HepG2 (cell line): ENCODE data around the gene NME7. TPM values are rescaled to one million over a fixed set of nuclear protein-coding genes. Genes with fewer than 3 reads are reported as not detected.
A peak's percentile ranks its signal among the peaks of the same experiment; 100 is the strongest.

Experiments used
- CREBL2 ChIP-seq: sonication (generic); formaldehyde crosslinking; IDR thresholded peaks from 2 replicates; pipeline ENCODE4 v1.8.1; 2023; ENCODE audit warnings: missing genetic modification reagents, mild to moderate bottlenecking, borderline replicate concordance
- CSRNP2 ChIP-seq: sonication (generic); formaldehyde crosslinking; conservative IDR thresholded peaks from 2 replicates; pipeline ENCODE4 v1.8.0; 2022; ENCODE audit warnings: low read depth, missing genetic modification reagents
- DNMT3B ChIP-seq: conservative IDR thresholded peaks from 2 replicates; pipeline ENCODE4 v1.6.1; 2016; ENCODE audit warnings: missing biosample characterization, control low read depth
- HMGA1 ChIP-seq: sonication (generic); formaldehyde crosslinking; conservative IDR thresholded peaks from 2 replicates; pipeline ENCODE4 v1.4.0; 2020; ENCODE audit warnings: missing genetic modification reagents
- HNRNPL ChIP-seq: fragments of 200-400 bp; formaldehyde crosslinking; IDR thresholded peaks from 2 replicates; pipeline ENCODE4 v1.6.1; 2017; ENCODE audit warnings: mild to moderate bottlenecking, low read depth, low read length
- IRF2 ChIP-seq: IDR thresholded peaks from 2 replicates; pipeline ENCODE4 v1.6.1; 2018; ENCODE audit warnings: missing genetic modification reagents, missing compliant biosample characterization
- KAT8 ChIP-seq: IDR thresholded peaks from 2 replicates; pipeline ENCODE4 v1.6.1; 2016; ENCODE audit warnings: missing genetic modification reagents, missing compliant biosample characterization
- MYC ChIP-seq: sonication (generic); formaldehyde crosslinking; IDR thresholded peaks from 2 replicates; pipeline ENCODE4 v1.9.0; 2021; ENCODE audit warnings: missing genetic modification reagents, borderline replicate concordance
- NCOR1 ChIP-seq: fragments of 200-600 bp; sonication (generic); IDR thresholded peaks from 2 replicates; pipeline ENCODE4 v1.7.0; 2017; ENCODE audit warnings: antibody characterized with exemption, low read length, borderline replicate concordance
- NR2F6 ChIP-seq, 2 experiments: IDR thresholded peaks; 2 replicates each; pipeline ENCODE4 v1.6.1; 2016; ENCODE audit warnings: antibody characterized with exemption in 1 of 2, mild to moderate bottlenecking in 1 of 2
- PATZ1 ChIP-seq: sonication (generic); formaldehyde crosslinking; IDR thresholded peaks from 2 replicates; pipeline ENCODE4 v1.4.0; 2020; ENCODE audit warnings: missing genetic modification reagents
- PHF5A ChIP-seq: IDR thresholded peaks from one replicate; pipeline ENCODE4 v1.6.1; 2018; ENCODE audit warnings: low read depth, missing genetic modification reagents; ENCODE audit not compliant: unreplicated experiment
- SAP130 ChIP-seq: IDR thresholded peaks from 2 replicates; pipeline ENCODE4 v1.6.1; 2016; ENCODE audit warnings: low read depth
- SOX13 ChIP-seq, 3 experiments: fragments of 450-650 bp in 1 of 3; sonication (generic) in 1 of 3; formaldehyde crosslinking in 1 of 3; IDR thresholded peaks in 2 of 3; conservative IDR thresholded peaks in 1 of 3; 2 replicates each; pipeline versions ENCODE4 v1.5.0 to v1.6.1; 2016 to 2020; ENCODE audit warnings: antibody characterized with exemption in 1 of 3, mild to moderate bottlenecking in 1 of 3, missing compliant biosample characterization in 1 of 3, missing genetic modification reagents in 1 of 3, moderate library complexity in 1 of 3
- SOX6 ChIP-seq, 2 experiments: fragments of 450-650 bp in 1 of 2; sonication (generic) in 1 of 2; formaldehyde crosslinking in 1 of 2; IDR thresholded peaks; 2 replicates each; pipeline versions ENCODE4 v1.4.0 to v1.6.1; 2017 to 2020; ENCODE audit warnings: antibody characterized with exemption in 1 of 2, mild to moderate bottlenecking in 1 of 2, missing genetic modification reagents in 1 of 2
- TEAD3 ChIP-seq: optimal IDR thresholded peaks from 2 replicates; pipeline ENCODE3; 2016; ENCODE audit warnings: borderline replicate concordance
- ZBTB49 ChIP-seq: sonication (generic); formaldehyde crosslinking; IDR thresholded peaks from 2 replicates; pipeline ENCODE4 v1.4.0; 2020; ENCODE audit warnings: missing genetic modification reagents, borderline replicate concordance
- ZMYM3 ChIP-seq: sonication (generic); formaldehyde crosslinking; IDR thresholded peaks from 2 replicates; pipeline ENCODE4 v1.5.1; 2020; ENCODE audit warnings: mild to moderate bottlenecking, missing genetic modification reagents
- ZNF329 ChIP-seq: sonication (generic); formaldehyde crosslinking; IDR thresholded peaks from 2 replicates; pipeline ENCODE4 v1.9.0; 2021; ENCODE audit warnings: low read depth, mild to moderate bottlenecking, missing genetic modification reagents
- ZNF331 ChIP-seq: sonication (generic); formaldehyde crosslinking; IDR thresholded peaks from 2 replicates; pipeline ENCODE4 v1.4.0; 2020; ENCODE audit warnings: missing genetic modification reagents
- ZNF441 ChIP-seq: sonication (generic); formaldehyde crosslinking; IDR thresholded peaks from 2 replicates; pipeline ENCODE4 v1.7.0; 2021; ENCODE audit warnings: missing genetic modification reagents, borderline replicate concordance
- ZNF644 ChIP-seq: IDR thresholded peaks from 2 replicates; pipeline ENCODE4 v1.6.1; 2016; ENCODE audit warnings: low read depth
- ZNF782 ChIP-seq: sonication (generic); formaldehyde crosslinking; IDR thresholded peaks from 2 replicates; pipeline ENCODE4 v1.4.0; 2020; ENCODE audit warnings: missing genetic modification reagents, mild to moderate bottlenecking, borderline replicate concordance
- ZNF879 ChIP-seq: sonication (generic); formaldehyde crosslinking; IDR thresholded peaks from 2 replicates; pipeline ENCODE4 v1.8.1; 2023; ENCODE audit warnings: missing genetic modification reagents
- polyA plus RNA-seq, 8 experiments: library from polyadenylated mRNA; depleted of rRNA in 3 of 8; stranded (reverse) in 7 of 8; unstranded in 1 of 8; fragments of >200 nt; fragmentation: Illumina TruSeq in 4 of 8; extraction: Trizol in 4 of 8; gene quantifications; 2 replicates each; pipeline versions ENCODE4 v1.2.1 to v1.2.3, GENCODE V29; 2011 to 2016; ENCODE audit warnings: low read depth in 4 of 8, missing spikeins in 1 of 8, mixed read lengths in 1 of 8; ENCODE audit not compliant: insufficient read depth in 1 of 8
- total RNA-seq, 5 experiments: library from RNA; depleted of rRNA; stranded (reverse); fragments of >200 nt; fragmentation: Illumina TruSeq; extraction: Trizol; gene quantifications; 2 replicates each; pipeline ENCODE4 v1.2.3, GENCODE V29; 2016; ENCODE audit warnings: low read depth in 1 of 5

NME7 gene
- total and polyA plus RNA-seq, 2 of the 13 experiments (the other 11 are each of a cell fraction or from before 2014, with no cell fraction given) = 9.4 to 22.5 TPM

GRCh38 chr1:169086603-169087455, 280.8 kb downstream of the NME7 start (continued):
- TF ChIP-seq SOX13 (IDR thresholded peaks at IDR 0.05) (no peak), SOX13 (CRISPR knock-in tag; conservative IDR thresholded peaks at IDR 0.05 in 1 of 2, IDR thresholded peaks at IDR 0.05 in 1 of 2) (peak in 1 of 2 experiments; percentile 52; a peak in 2 of 4 replicates), ZNF329 (CRISPR knock-in tag) (no peak), ZNF782 (CRISPR knock-in tag) (no peak), ZBTB49 (CRISPR knock-in tag) (no peak), TEAD3 (CRISPR knock-in tag) (peak; percentile 60), CSRNP2 (CRISPR knock-in tag) (no peak), NR2F6 (IDR thresholded peaks at IDR 0.05) (no peak), NR2F6 (CRISPR knock-in tag; IDR thresholded peaks at IDR 0.05) (0 out of 2 replicates have a peak, but pooled peaks have one; percentile 19), ZNF441 (no peak), KAT8 (CRISPR knock-in tag) (no peak), ZNF879 (CRISPR knock-in tag) (no peak), ZNF331 (CRISPR knock-in tag) (no peak), SAP130 (CRISPR knock-in tag) (peak; percentile 39), PHF5A (no peak), ZMYM3 (CRISPR knock-in tag) (0 out of 2 replicates have a peak, but pooled peaks have one; percentile 28), DNMT3B (CRISPR knock-in tag) (no peak), NCOR1 (peak; percentile 34; the same call in 1 of the 2 replicates), CREBL2 (CRISPR knock-in tag) (no peak), HMGA1 (CRISPR knock-in tag) (no peak), PATZ1 (peak; percentile 78), SOX6 (IDR thresholded peaks at IDR 0.05) (no peak), SOX6 (CRISPR knock-in tag; IDR thresholded peaks at IDR 0.05) (peak; percentile 76), HNRNPL (no peak), ZNF644 (CRISPR knock-in tag) (peak; percentile 55; the same call in 1 of the 2 replicates), IRF2 (CRISPR knock-in tag) (no peak), MYC (no peak)
